ENCODE results near the gene TMEM151B.
A peak's percentile ranks its signal among the peaks of the same experiment; 100 is the strongest.

TMEM151B gene

DNA sequence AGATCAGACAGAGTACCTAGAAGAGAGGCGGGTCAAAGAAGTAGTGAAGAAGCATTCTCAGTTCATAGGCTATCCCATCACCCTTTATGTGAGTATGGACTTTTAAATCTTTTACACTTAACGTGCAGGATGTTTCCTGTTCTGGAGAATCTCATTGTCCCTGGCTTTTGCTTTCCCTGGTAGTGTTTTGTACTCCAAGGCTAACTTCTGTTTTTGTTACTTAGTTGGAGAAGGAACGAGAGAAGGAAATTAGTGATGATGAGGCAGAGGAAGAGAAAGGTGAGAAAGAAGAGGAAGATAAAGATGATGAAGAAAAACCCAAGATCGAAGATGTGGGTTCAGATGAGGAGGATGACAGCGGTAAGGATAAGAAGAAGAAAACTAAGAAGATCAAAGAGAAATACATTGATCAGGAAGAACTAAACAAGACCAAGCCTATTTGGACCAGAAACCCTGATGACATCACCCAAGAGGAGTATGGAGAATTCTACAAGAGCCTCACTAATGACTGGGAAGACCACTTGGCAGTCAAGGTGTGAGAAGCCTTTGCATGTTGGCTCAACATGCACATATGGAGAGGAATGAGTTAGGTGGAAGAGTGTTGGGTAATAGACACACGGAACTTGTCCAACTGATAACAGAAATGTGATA, 20.1 kb upstream of the TMEM151B start:
- DNase-seq (ENCODE audit: low spot score) (no peak), FAIRE-seq (no peak)

DNA sequence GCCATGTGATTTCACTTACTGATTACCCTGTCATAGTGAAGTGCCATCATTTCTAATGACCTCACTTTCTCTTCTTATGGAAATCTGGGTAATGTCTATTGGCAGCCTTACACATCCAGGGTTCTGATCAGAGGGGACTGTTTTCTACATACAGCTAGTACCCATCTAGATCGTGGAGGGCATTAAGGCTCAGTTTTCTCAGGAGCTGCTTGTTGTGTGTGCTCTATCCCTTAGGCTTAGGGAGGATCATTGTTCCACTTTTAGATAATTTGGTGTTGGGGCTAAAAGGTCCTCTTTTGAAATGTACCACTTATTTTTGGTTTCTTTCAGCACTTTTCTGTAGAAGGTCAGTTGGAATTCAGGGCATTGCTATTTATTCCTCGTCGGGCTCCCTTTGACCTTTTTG, 19.5 kb upstream of the TMEM151B start:
- DNase-seq (ENCODE audit: low spot score) (no peak), FAIRE-seq (no peak)

DNA sequence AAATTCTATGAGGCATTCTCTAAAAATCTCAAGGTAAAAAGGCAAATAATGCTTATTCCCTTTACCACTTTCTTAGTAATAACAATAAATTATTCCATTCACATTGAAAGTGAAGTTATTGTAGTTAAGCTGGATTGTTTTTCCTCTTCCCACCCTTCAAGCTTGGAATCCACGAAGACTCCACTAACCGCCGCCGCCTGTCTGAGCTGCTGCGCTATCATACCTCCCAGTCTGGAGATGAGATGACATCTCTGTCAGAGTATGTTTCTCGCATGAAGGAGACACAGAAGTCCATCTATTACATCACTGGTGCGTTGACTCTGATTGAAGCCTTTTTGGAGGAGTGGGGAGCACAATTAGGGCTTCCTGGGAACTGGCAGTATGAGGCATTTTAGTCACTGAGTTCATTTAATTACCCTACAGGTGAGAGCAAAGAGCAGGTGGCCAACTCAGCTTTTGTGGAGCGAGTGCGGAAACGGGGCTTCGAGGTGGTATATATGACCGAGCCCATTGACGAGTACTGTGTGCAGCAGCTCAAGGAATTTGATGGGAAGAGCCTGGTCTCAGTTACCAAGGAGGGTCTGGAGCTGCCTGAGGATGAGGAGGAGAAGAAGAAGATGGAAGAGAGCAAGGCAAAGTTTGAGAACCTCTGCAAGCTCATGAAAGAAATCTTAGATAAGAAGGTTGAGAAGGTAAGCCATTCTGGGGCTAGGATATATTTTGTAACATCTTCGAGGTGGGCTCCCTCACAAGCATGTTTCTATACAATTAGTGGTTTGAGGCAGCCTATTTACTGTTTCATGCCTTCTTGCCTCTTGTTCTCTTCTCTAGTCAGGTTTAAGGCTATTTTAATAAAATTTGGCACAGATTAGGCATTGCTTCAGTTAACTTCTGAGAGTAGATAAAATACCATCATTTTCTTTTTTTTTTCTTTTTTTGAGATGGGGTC, 18.4 kb upstream of the TMEM151B start:
- FAIRE-seq (no peak), DNase-seq (ENCODE audit: low spot score) (no peak)

DNA sequence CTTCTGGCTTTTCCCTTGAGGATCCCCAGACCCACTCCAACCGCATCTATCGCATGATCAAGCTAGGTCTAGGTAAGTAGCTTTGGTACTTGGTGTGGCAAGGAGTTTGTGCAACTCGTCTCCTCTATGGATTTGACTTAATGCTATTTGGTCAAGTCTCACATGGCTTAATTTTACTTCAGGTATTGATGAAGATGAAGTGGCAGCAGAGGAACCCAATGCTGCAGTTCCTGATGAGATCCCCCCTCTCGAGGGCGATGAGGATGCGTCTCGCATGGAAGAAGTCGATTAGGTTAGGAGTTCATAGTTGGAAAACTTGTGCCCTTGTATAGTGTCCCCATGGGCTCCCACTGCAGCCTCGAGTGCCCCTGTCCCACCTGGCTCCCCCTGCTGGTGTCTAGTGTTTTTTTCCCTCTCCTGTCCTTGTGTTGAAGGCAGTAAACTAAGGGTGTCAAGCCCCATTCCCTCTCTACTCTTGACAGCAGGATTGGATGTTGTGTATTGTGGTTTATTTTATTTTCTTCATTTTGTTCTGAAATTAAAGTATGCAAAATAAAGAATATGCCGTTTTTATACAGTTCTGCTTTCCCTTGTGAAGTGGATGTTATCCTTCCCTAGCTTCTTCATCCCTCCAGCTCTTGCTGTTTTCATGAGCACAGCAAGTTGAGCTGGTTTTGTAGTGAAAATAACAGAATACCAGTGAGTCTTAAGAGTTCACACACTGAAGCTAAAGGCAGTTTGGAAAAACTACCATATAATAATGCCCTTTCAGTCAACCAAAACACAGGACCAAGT, 16.7 kb upstream of the TMEM151B start:
- no peak for DNase-seq (ENCODE audit: low spot score)
- FAIRE-seq, result no peak

DNA sequence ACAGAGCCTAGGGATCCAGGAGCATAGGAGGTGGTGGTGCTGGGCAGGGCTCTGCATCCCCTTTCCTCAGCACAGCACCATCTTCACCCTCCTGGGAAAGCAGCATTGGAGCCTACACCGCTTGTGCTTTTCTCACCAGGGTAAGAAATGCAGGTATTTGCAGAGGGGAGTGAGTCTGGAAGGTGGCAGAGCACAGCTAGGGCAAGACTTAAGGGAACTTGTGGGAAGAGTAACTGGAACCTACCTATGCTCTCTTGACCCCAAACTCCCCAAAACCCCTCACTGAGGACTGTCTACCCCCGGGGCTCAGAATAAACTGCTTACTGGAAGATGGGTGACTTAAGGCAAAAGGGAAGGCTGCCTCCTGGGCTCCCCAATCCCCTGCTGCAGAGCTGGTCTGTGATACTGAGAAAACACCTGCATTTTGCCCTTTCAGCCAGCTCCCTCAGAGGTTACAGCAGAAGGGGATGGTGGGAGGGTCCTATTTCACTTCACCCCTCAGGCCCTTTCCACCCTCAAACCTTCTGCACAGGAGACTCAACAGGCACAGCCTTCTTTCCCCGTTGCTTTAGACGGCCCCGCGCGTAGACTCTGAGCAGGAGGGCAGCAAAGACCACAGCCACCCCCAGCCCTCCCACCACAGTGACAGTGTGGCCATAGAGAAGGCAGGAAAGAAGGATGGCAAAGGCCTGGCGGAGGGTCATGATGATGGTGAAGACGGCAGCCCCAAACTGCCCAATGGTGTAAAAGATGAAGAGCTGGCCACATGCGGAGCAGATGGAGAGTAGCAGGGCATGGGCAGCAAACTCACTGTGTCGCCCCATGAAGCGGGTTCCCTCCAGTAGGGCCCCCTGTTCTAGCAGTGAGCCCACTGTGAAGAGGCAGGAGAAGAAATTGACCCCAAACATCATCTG, 15.8 kb upstream of the TMEM151B start:
- FAIRE-seq, result no peak
- no peak for DNase-seq (ENCODE audit: low spot score)

DNA sequence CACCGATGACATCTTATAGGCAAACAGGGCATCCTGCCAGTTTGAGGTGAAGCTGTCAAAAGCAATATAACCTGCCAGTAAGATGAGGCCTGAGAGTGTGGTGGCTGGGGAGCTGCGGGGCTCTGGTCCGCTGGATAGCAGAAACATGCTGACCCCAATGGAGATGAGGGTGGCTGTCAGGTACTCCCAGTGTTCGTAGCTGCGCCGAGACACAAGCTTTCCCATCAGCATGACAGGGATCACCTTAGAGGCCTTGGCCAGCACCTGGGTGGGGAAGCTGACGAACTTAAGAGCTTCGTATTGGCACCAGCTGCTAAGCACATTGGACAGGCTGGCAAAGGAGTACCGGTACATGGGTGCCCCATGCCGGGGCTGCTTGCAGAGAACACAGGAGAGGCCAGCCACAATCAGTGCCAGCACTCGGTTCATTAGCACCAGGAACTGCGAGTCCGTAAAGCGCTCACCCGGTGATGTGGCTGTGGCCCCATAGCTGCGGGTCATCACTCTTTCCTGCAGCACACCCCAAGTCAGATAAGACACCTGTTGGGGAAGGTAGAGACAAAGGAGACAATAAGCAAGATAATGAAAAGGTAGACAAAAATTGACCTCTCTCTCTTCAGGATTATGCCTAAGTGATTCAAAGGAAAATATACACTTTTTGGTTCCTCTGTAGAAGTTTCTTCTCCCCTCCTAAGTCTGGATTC, 15.0 kb upstream of the TMEM151B start:
- FAIRE-seq (no peak), DNase-seq (ENCODE audit: low spot score) (no peak)

DNA sequence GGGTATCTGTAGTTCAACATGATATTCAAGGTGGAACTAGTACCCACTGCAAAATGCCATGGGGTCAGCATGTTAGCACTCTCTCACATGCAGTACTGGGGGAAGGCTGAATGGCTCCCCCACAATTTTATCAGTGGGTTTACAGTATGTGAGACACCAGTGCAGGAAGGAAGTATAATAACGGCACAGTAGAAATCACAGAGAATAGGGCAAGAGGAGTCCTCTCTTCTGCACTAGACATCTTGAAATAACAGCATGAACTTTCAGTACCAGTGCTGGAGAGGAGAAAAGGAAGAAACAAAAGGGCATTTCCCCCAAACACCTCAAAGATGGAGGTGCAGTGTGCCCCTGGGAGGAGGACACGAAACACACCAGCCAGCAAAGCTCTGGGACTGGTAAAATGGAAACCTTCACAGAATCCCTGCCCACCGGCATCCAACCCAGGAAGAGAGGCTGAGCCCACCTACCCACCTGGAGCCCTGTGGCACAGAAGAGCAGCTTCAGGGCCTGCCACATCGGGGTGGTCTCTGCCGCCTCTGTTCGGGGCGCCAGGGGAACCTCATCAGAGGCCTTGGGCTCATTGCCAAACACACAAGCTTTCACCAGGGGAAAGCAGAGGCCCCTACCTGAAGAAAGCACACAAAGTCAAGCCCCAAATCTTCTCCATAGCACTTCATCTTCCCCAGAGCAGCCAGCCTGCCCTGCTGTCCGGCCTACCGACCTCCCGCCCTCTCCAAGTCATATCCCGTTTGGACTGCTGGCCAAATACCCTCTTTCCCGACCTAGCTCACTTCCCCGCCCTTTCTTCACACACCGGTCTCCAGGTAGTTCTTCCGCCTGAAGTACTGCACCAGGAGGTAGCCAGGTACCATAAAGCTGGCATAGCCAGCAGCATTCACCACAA, 14.1 kb upstream of the TMEM151B start:
- DNase-seq (ENCODE audit: low spot score), result no peak
- no peak for FAIRE-seq

DNA sequence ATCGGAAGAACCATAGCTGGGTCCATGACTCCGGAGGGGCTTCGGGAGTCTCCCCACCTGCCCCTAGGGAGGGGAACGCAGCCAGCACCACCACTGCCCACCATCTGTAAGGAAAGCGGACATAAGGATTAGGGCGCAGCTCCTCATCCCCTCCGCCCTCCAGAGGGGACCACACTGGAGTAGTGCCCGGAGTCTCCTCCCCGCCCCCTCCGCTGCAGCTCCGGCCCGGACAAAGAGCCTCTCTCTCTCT, 13.6 kb upstream of the TMEM151B start:
- FAIRE-seq (no peak), DNase-seq (ENCODE audit: low spot score) (no peak)

DNA sequence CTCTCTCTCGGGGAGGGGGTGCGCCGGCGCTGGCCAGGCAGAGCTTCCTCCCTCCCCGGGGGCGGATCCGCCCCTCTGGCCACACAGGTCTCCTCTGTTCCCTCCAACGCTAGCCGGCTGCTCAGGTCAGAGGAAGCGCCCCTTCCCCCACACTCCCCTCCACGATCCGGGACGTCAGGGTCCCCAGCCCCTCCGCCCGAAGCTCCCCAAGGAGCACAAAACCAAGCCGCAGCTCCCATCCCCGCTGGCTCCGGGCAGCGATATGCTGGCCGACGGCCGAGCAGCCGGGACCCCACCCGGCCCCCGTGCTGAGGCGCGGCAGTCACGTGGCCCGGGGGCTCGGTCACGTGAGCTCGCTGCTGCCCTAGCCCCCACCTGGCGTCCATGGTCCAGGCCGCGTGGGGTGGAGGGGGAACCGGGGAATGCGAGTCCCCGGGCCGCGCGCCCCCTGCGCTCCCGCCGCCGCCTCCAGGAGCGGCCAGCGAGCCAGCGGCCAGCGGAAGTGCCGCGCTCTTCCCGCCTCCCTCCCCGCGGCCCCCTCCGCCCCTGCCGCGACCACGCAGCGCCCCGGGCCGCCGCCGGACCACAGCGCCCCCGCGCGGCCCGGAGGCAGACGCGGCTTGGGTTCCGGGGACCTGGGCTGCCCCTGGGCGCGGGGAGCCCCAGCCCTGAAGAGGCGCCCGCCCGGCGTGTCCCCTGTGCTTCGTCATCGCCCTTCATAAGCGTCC, 13.1 kb upstream of the TMEM151B start, which contains the start of gene SLC35B2:
Gene SLC35B2, minus strand, starts transcription at position 504 of the 728 bp plus-strand sequence. Its CDS starts 118 bp downstream, at position 386.
- peak; percentile 79 for FAIRE-seq
- peak; percentile 87 for DNase-seq (ENCODE audit: low spot score)

DNA sequence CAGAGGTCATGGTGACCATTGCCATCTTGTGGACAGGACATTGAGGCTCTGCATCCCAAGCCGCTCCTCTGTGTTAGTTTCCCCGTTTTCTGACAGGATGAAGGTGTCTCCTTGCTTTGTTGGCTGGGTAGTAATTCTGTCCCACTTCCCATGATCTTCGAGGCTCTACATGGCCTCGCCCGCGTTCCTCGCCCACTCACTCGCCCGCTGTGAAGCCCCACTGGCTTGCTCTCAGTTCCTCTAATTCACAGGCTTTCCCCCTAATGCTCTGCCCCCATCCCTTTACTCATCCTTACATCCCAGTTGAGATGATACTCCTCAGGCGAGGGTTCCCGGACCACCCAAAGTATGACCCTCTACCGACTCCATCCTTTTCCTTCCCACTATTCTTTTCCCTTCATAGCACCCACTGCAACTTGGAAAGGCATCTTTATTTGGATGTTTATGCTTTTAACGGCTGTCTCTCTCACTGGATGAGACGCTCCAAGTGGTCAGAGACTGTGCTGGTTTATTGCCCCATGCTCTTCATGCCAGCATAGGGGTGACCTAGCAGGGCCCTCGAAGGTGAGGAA, 12.4 kb upstream of the TMEM151B start:
- DNase-seq (ENCODE audit: low spot score) (no peak), FAIRE-seq (no peak)

DNA sequence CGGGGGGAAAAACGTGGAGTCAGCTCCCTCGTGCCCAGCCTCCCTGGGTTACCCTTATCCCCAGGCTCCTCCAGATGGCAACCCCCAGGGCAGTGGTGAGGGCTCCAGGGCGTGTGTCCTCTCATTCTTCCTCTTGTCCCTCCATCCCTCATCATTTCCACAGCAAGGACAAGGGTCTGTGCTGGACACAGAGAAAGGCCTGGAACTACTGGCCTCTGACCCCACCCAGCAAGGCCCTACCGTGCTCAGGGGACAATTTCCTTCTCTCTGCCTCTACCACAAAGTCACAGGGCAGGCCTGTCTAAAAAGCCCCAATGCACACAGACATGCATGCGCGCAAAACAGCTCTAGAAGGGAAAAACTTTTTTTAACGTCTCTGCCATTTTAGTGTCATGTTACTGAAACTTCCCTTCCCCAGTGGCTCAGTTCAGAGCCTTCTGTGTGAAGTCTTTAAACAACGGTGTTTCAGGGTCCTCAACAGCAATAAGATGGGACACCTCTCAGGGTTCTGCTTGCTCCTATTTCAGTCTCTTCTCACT, 11.9 kb upstream of the TMEM151B start:
- no peak for DNase-seq (ENCODE audit: low spot score)
- FAIRE-seq, result no peak

DNA sequence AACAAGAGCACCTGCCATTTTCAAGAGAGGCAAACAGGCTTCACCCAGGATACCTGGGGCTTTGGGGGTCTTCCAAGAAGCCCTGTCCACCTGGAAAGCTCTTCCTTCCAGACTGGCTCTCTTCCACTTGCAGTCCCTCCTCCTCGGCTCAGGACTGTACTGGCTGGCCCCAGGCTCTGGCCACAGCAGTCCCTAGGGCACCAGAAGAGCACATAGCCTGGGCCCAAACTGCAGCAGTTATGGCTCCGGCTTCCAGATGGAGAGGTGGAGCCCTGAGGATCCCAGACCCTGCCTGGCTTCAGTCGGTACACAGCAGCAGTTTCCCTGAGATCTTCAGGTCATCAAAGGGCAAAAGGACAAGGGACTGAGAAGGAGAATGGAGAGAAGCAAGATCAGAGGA, 11.3 kb upstream of the TMEM151B start:
- no peak for FAIRE-seq
- DNase-seq (ENCODE audit: low spot score), result no peak

DNA sequence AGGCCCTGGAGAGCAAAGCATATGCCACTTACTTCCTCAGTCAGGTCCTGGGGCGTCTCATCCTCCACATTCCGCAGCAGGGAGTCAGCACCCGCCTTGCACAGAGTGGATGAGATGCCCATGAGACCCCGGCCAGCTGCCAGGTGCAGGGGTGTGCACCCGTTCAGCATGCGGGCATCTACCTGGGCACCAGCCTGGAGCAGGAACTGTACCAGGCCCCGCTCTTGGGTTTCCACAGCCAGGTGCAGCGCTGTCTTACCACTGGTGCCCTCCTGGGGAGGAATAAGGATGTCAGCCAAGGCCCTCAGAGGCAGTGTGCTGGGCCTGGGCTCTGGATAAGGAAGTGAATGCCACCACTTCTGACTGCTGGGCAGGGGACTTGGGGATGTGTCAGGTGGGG, 10.2 kb upstream of the TMEM151B start:
- FAIRE-seq (no peak), DNase-seq (ENCODE audit: low spot score) (no peak)

DNA sequence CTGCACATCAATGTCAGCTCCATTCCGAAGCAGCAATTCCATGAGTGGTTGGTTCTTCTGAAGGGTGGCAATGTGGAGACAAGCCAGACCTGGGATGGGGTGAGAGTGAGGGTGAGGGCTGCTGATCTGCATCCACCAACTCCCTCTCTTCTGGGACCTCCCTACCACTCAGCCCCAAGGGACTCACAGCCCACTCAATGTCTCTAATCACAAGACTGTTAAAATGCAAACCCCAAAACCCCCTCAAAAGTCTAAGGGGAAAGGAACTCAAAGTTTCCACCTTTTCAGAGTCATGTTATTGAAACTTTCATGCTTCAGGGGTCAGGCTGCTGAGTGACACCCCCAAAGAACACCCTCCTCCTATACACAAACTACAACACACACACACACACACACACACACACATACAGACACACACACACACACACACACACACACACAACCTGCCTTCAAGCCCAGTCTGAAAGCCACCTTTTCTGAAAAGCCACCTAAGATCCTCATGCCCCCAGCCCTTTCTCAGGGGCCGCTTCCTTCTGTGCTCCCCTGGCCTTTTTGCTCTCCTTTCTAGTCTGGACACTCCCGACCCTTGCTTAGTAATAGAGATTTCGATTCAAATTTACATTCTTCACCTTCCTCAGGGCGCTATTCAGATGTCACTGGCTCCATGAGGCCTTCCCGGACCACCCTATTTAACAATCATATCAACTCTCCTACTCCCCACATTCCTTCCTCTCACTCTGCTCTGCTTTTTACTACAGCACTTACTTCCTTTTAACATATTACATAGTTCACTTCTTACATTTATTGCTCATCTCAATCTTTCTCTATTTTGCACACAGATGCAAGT, 9.6 kb upstream of the TMEM151B start:
- DNase-seq (ENCODE audit: low spot score) (no peak), FAIRE-seq (no peak)

DNA sequence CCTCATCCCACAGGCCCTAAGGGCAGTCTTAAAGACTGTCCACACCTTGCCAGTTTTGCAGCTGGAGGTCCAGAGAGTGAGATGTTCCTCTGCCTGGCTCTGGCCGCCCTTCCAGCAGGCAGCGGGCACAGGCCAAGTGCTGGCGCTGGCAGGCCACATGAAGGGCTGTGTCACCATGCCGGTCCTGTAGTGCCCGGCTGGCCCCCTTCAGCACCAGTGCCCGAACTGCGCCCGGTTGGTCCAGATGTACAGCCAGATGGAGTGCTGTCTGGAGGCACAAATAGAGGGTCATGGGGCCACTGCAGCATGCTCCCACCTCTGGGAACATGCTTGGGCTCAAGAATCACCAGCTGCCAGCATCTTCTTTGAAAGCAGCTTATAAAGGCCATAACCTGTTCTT, 8.7 kb upstream of the TMEM151B start:
- no peak for DNase-seq (ENCODE audit: low spot score)
- no peak for FAIRE-seq

DNA sequence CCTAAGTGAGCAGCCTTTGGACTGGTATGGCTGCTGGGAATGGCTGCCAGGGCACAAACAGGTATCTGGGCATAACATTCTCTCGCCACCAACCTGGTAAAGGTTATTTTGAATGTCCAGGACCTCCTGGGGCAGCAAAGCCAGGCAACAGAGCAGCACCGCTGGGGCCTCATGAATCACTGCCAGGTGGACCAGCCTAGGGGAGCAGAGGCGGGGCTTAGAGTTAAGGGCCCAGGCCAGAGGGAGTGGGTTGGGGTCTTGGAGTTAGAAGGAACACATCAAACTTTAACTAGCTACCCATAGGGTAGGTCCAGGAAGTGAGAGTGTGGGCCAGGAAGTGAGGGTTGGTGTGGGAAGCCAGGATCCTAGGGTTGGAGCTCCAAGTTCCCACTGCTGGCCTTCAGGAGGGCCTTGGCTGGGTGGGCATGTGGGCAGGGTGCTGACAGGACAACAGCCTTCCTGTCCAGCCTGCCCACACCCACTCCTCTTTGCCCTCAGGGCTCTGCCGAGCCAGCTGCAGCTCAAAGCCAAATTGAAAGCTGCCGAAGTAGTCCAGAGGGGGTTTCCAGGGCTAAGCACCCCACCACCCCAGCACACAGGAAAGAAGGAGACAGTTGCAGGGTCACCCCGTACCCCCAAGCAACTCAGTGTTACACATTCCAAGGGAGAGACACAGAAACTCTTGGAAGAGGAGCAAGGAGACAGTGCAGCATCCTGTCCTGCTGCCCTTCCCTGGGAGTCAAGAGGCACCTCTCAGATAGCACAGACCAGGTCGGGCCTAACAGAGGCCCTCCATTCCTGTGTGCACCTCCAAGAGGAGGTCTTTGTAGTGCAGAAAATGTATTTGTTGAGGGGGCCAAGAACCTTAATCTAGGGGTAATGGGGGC, 7.5 kb upstream of the TMEM151B start:
- DNase-seq (ENCODE audit: low spot score) (no peak), FAIRE-seq (no peak)
